K562 (cell line): ENCODE data around the gene PLAAT5. TPM values are rescaled to one million over a fixed set of nuclear protein-coding genes. Genes with fewer than 3 reads are reported as not detected.

ENCODE experiments used
- BRD9 ChIP-seq: fragments of 450-650 bp; IDR thresholded peaks from 2 replicates; pipeline ENCODE4 v1.6.1; 2018; ENCODE audit warnings: low read depth; ENCODE audit not compliant: partially characterized antibody
- C11orf30 ChIP-seq: fragments of 450-650 bp; IDR thresholded peaks from 2 replicates; pipeline ENCODE4 v1.6.1; 2016; ENCODE audit warnings: low read depth, mild to moderate bottlenecking
- CBX2 ChIP-seq: fragments of 200-600 bp; sonication (generic); IDR thresholded peaks from one replicate; pipeline ENCODE4 v1.6.1; 2012; ENCODE audit warnings: mild to moderate bottlenecking, low read length, inconsistent platforms; ENCODE audit not compliant: insufficient read depth, poor library complexity, severe bottlenecking
- CREBBP ChIP-seq: IDR thresholded peaks from one replicate; pipeline ENCODE4 v1.6.1; 2012; ENCODE audit warnings: low read depth, mild to moderate bottlenecking, control low read depth, inconsistent platforms, low read length
- EZH2 ChIP-seq: IDR thresholded peaks from 2 replicates; pipeline ENCODE4 v1.6.1; 2012; ENCODE audit warnings: low read depth, mild to moderate bottlenecking, inconsistent platforms, low read length, borderline replicate concordance
- HDAC6 ChIP-seq: IDR thresholded peaks from 2 replicates; pipeline ENCODE4 v1.6.1; 2012; ENCODE audit warnings: low read depth, mild to moderate bottlenecking, control low read depth, inconsistent platforms, low read length, moderate library complexity
- HDAC8 ChIP-seq: fragments of 450-650 bp; IDR thresholded peaks from 2 replicates; pipeline ENCODE4 v1.6.1; 2016; ENCODE audit warnings: mild to moderate bottlenecking, missing genetic modification characterization, moderate library complexity, missing compliant biosample characterization
- LARP7 ChIP-seq: fragments of 450-650 bp; IDR thresholded peaks from 2 replicates; pipeline ENCODE4 v1.6.1; 2016
- MBD2 ChIP-seq: sonication (generic); IDR thresholded peaks from 2 replicates; pipeline ENCODE4 v1.6.1; 2016; ENCODE audit warnings: low read depth, borderline replicate concordance
- MECOM ChIP-seq: fragments of 250-450 bp; sonication (Bioruptor Pico); IDR thresholded peaks from 2 replicates; pipeline ENCODE4 v1.8.0; 2022; ENCODE audit warnings: inconsistent platforms
- MEF2A ChIP-seq: IDR thresholded peaks from 2 replicates; pipeline ENCODE4 v1.6.1; 2011; ENCODE audit warnings: low read depth, mild to moderate bottlenecking, low read length, moderate library complexity; ENCODE audit not compliant: control insufficient read depth
- MXD1 ChIP-seq: fragments of 250-450 bp; sonication (Bioruptor Pico); IDR thresholded peaks from 2 replicates; pipeline ENCODE4 v1.8.0; 2021; ENCODE audit warnings: borderline replicate concordance, mild to moderate bottlenecking, moderate library complexity; ENCODE audit not compliant: poor library complexity, severe bottlenecking
- NFE2 ChIP-seq: IDR thresholded peaks from 2 replicates; pipeline ENCODE4 v1.6.1; 2014; ENCODE audit warnings: antibody characterized with exemption, low read depth
- NR2F6 ChIP-seq: fragments of 450-650 bp; formaldehyde crosslinking; IDR thresholded peaks from 2 replicates; pipeline ENCODE4 v1.4.0; 2020; ENCODE audit warnings: mild to moderate bottlenecking
- POLR2AphosphoS2 ChIP-seq: IDR thresholded peaks from 2 replicates; pipeline ENCODE4 v1.6.1; 2012; ENCODE audit warnings: low read length, improper control_type of control experiment
- POLR3A ChIP-seq: IDR thresholded peaks from 2 replicates; pipeline ENCODE4 v1.6.1; 2011; ENCODE audit warnings: borderline replicate concordance, mild to moderate bottlenecking, moderate library complexity; ENCODE audit not compliant: insufficient read length, insufficient read depth; ENCODE audit errors: extremely low read depth
- RBM14 ChIP-seq: fragments of 200-400 bp; formaldehyde crosslinking; IDR thresholded peaks from 2 replicates; pipeline ENCODE4 v1.6.1; 2018; ENCODE audit warnings: low read depth, mild to moderate bottlenecking, low read length, moderate library complexity, borderline replicate concordance; ENCODE audit not compliant: insufficient read depth
- RBM15 ChIP-seq: fragments of 200-400 bp; formaldehyde crosslinking; IDR thresholded peaks from 2 replicates; pipeline ENCODE4 v1.6.1; 2018; ENCODE audit warnings: mild to moderate bottlenecking, low read length, moderate library complexity; ENCODE audit not compliant: insufficient read depth
- SIX5 ChIP-seq, 2 experiments: IDR thresholded peaks; 2 replicates each; pipeline ENCODE4 v1.6.1; 2011; ENCODE audit warnings: low read length in 2 of 2, borderline replicate concordance in 1 of 2, low read depth in 1 of 2, mild to moderate bottlenecking in 1 of 2, moderate library complexity in 1 of 2; ENCODE audit not compliant: insufficient read depth in 1 of 2
- SOX6 ChIP-seq: fragments of 450-650 bp; IDR thresholded peaks from 2 replicates; pipeline ENCODE4 v1.6.1; 2014; ENCODE audit warnings: mild to moderate bottlenecking
- SRF ChIP-seq, 2 experiments: fragments of 250-450, 450-650 bp in 1 of 2; sonication (Bioruptor Pico) in 1 of 2; sonication (generic) in 1 of 2; formaldehyde crosslinking; IDR thresholded peaks; 2 replicates each; pipeline versions ENCODE4 v1.5.0 to v1.5.1; 2020 to 2022; ENCODE audit warnings: mild to moderate bottlenecking in 1 of 2, missing genetic modification reagents in 1 of 2
- ZC3H4 ChIP-seq: sonication (generic); formaldehyde crosslinking; IDR thresholded peaks from 2 replicates; pipeline ENCODE4 v1.9.0; 2021; ENCODE audit warnings: missing genetic modification reagents, borderline replicate concordance
- ZEB2 ChIP-seq: fragments of 450-650 bp; IDR thresholded peaks from 2 replicates; pipeline ENCODE4 v1.6.1; 2016
- ZNF124 ChIP-seq: sonication (generic); formaldehyde crosslinking; IDR thresholded peaks from 2 replicates; pipeline ENCODE4 v1.8.1; 2022; ENCODE audit warnings: missing genetic modification reagents
- ZNF146 ChIP-seq: IDR thresholded peaks from one replicate; pipeline ENCODE4 v1.6.1; 2018; ENCODE audit warnings: missing compliant biosample characterization; ENCODE audit not compliant: unreplicated experiment
- ZNF232 ChIP-seq: sonication (generic); formaldehyde crosslinking; IDR thresholded peaks from 2 replicates; pipeline ENCODE4 v1.8.0; 2022; ENCODE audit warnings: mild to moderate bottlenecking, missing genetic modification reagents
- ZNF408 ChIP-seq: fragments of 250-450 bp; sonication (Bioruptor Pico); IDR thresholded peaks from 2 replicates; pipeline ENCODE4 v1.4.0; 2020; ENCODE audit warnings: low read depth, mild to moderate bottlenecking, moderate library complexity
- ZNF644 ChIP-seq: fragments of 200-800 bp; sonication (Bioruptor generic); IDR thresholded peaks from 2 replicates; pipeline ENCODE4 v1.6.1; 2016; ENCODE audit warnings: low read depth, missing genetic modification characterization, missing compliant biosample characterization
- polyA plus RNA-seq, 8 experiments: library from polyadenylated mRNA; depleted of rRNA in 4 of 8; stranded (reverse) in 5 of 8; unstranded in 3 of 8; fragments of >200 nt; fragmentation: Nextera tagmentation in 2 of 8; fragmentation: Illumina TruSeq in 1 of 8; extraction: Ambion mirVana in 2 of 8; extraction: Trizol in 1 of 8; gene quantifications; 2 replicates each; pipeline versions ENCODE4 v1.2.1 to v1.2.3, GENCODE V29; 2011 to 2014; ENCODE audit warnings: inconsistent platforms in 1 of 8, missing spikeins in 1 of 8
- total RNA-seq, 7 experiments: library from RNA; depleted of rRNA in 6 of 7; stranded (reverse); fragments of >200 nt in 6 of 7; fragmentation: Illumina TruSeq in 2 of 7; extraction: Trizol in 2 of 7; gene quantifications; 2 replicates each; pipeline versions ENCODE4 v1.2.1 to v1.2.3, GENCODE V29; 2011 to 2021; ENCODE audit warnings: low replicate concordance in 1 of 7
- TF ChIP-seq, protein P1 (sequence below): IDR thresholded peaks from 3 replicates; pipeline ENCODE4 v1.6.1; 2011; ENCODE audit warnings: borderline replicate concordance, mild to moderate bottlenecking, moderate library complexity; ENCODE audit not compliant: insufficient read length; ENCODE audit errors: extremely low read depth

Gene PLAAT5
- total and polyA plus RNA-seq, 9 of the 15 experiments (the other 6 are each of a cell fraction or from before 2014, with no cell fraction given) = not detected

DNA sequence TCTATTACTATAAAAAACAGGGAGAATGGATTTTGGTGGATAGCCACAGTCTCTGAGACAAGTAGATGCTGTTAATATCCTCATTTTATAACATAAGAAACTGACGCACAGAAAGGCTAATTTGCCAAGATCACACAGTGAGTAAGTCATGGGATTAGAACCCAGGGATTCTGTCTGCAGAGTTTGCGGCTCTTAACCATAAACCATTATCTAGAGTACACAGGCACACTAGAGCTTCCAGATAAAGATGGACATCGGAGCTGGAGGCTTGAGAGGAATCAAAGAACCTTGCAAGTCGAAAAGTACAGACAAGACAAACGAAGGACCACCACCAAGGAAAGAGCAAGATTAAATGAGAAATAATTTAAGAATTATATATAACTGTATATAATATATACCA, 26.2 kb upstream of the PLAAT5 start (continued):
- TF ChIP-seq HDAC6 (no peak), POLR3A (no peak), CREBBP (no peak), MXD1 (CRISPR knock-in tag) (no peak), BRD9 (no peak), C11orf30 (no peak), ZEB2 (no peak), CBX2 (no peak), SOX6 (peak; percentile 82), POLR2AphosphoS2 (no peak), MBD2 (peak; percentile 40; the same call in 1 of the 2 replicates), ZNF232 (no peak), NR2F6 (CRISPR knock-in tag) (no peak), ZC3H4 (CRISPR knock-in tag) (no peak), SRF (CRISPR knock-in tag; IDR thresholded peaks at IDR 0.05) (no peak), ZNF124 (CRISPR knock-in tag) (no peak), ZNF408 (CRISPR knock-in tag) (no peak), LARP7 (no peak), RBM15 (no peak), SIX5 (IDR thresholded peaks at IDR 0.05; ENCODE audit: borderline replicate concordance in 1 of 2, insufficient read depth in 1 of 2, low read depth in 1 of 2, low read length in 2 of 2) (no peak), HDAC8 (no peak), EZH2 (no peak), MEF2A (no peak), ZNF644 (0 out of 2 replicates have a peak, but pooled peaks have one; percentile 50), RBM14 (no peak), NFE2 (peak; percentile 39; the same call in 1 of the 2 replicates), MECOM (no peak), ZNF146 (CRISPR knock-in tag) (no peak)
- TF ChIP-seq, protein P1, sequence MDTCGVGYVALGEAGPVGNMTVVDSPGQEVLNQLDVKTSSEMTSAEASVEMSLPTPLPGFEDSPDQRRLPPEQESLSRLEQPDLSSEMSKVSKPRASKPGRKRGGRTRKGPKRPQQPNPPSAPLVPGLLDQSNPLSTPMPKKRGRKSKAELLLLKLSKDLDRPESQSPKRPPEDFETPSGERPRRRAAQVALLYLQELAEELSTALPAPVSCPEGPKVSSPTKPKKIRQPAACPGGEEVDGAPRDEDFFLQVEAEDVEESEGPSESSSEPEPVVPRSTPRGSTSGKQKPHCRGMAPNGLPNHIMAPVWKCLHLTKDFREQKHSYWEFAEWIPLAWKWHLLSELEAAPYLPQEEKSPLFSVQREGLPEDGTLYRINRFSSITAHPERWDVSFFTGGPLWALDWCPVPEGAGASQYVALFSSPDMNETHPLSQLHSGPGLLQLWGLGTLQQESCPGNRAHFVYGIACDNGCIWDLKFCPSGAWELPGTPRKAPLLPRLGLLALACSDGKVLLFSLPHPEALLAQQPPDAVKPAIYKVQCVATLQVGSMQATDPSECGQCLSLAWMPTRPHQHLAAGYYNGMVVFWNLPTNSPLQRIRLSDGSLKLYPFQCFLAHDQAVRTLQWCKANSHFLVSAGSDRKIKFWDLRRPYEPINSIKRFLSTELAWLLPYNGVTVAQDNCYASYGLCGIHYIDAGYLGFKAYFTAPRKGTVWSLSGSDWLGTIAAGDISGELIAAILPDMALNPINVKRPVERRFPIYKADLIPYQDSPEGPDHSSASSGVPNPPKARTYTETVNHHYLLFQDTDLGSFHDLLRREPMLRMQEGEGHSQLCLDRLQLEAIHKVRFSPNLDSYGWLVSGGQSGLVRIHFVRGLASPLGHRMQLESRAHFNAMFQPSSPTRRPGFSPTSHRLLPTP = peak; percentile 46
